ENCODE data around the gene OOSP4A. TPM values are rescaled to one million over a fixed set of nuclear protein-coding genes. Genes with fewer than 3 reads are reported as not detected.

Gene OOSP4A
- not detected for total RNA-seq (ENCODE audit: insufficient read depth, low replicate concordance)

DNA sequence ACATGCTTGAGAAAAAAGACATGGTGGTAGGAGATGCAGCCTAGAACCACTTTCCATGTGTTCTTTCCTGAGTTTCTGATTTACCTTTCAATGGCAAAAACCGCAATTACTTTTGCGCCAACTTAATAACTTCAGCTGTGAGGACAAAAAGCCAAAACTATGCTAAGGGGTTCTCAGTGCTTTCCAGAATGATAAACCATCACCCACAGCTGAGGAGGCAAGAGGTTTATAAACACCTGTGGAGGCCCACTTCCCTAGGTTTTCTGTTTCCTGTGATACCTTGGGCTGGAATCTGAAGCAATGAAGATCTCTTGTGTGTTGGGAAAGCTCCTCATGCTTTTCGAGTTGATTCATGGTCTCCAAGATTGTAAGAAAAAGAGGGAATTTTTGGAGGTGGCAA lies at the start of gene OOSP4A:
TSS of gene OOSP4A (plus strand) at position 301 of the 400 bp plus-strand sequence. CDS start at position 301, 0 bp downstream.
- DNase-seq (ENCODE audit: low spot score): no peak

DNA sequence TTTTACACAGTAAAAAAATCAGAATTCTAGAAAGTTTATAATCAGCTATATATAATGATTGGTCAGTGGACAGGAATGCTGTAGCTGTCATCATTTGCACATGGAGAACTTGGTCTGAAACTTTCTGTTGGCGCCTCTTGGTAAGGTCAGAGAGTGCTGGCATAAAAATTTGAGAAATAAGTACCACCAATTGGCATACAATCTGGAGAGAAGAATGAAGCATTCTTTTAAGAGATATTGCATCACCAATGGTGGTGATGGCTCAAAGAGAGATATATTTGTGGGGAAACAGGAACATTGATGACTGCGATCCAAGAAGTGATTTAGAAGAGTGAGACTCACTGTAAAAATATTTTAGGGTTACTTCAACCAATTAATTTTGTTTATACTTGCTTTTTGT lies 45.4 kb upstream of the OOSP4A start:
- no peak for DNase-seq (ENCODE audit: low spot score)

DNA sequence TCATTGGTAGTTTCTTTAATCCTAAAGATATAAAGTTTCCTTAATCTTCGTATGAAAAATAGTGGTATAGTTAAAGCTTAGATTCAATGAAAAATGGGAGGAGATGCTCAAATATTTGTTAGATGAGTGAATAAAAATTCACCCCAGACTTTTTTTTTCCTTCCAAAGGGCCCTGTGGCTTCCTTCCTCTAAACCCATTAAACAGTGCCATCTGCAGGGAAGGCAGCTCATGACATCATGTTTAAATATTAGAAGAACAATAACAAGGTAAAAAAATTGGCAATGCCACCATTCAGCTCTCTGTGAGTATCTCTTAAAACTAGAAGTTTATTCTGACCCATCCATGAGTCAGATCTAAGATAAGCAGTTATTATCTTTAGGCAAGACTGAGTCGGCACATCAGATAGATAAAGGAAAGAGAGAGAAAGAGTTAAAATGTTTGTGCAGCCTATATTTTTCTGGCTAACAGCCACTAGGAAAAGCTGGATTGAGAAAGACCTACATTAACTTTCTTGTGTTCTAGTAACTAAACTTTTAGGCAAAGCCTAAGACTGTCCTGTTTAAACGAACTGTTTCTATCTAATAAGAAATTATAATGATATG lies 44.7 kb upstream of the OOSP4A start:
- peak; percentile 3 for DNase-seq (ENCODE audit: low spot score)

DNA sequence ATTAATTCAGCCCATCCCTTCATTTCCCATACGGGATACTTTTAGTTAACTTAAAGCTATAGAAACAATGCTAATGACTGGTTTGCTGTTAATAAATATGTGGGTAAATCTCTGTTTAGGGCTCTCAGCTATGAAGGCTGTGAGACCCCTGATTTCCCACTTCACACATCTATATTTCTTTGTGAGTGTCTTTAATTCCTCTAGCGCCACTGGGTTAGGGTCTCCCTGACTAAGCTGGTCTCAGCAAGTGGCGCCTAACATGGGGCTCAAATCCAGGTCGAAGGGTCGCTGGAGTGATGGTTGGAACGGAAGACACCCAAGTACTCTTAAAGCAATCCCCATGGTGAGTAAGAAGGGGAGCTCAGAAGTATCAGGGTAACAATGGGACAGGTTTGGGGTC lies 40.0 kb upstream of the OOSP4A start:
- no peak for DNase-seq (ENCODE audit: low spot score)

DNA sequence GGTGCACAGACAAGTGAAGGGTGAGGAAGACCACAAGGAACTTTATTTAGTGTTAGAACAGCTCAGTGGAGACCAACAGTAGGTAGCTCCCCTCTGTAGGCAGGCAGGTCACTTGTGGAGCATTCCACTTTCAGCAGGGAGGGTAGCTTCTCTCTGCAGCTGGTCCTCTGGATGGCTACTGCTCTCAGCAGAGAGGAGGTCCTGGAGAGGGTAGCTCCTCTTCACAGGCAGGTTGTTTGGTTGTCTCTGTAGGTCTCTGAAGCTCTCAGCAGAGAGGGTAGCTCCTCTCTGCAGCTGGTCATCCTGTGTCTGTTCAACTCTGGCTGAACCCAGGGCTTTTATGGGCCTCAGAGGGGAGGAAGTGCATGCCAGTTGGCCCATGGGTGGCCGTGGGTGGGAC lies 32.1 kb upstream of the OOSP4A start:
- DNase-seq (ENCODE audit: low spot score): no peak

DNA sequence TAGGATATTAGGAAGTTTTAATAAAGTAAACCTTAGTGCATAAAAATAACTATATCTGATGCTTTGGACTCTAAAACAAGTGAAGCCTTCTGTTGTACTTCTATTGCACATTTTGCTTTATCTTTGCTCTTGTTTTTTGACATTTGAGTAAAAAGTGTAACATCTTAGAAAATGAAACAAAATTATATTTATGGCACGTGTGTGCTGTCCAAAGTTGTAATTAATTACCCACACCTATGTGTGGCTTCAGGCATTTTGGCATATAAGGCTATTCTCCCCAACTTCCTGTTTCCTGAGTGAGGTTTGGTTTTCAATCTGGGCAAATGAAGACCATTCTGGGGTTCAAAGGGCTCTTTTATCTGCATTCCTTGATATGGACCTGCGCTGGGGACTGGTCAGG lies 25.7 kb upstream of the OOSP4A start, which contains the start of gene OOSP1:
TSS of gene OOSP1 (plus strand) at position 301 of the 400 bp plus-strand sequence. CDS start at position 324, 23 bp downstream.
- DNase-seq (ENCODE audit: low spot score): no peak

DNA sequence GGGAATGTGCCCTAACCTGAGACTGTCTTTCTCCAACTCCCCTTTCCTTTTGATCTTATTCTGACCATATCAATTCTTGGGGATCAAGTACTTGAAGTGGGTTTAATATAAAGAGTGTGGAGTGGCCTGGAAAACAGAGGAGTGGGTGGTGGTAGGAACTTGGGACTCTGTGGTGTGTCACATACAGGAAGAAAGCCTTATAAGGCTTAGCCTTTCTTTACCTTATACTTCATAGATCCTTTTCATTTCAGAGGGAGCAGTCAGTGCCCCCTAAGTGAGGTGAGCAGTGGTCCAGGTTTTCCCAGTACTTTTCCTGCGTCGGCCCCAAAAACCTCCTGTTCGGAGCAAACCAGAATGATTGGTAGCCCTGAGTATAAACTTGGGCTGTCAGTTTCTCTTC lies 25.1 kb upstream of the OOSP4A start:
- DNase-seq (ENCODE audit: low spot score): no peak

DNA sequence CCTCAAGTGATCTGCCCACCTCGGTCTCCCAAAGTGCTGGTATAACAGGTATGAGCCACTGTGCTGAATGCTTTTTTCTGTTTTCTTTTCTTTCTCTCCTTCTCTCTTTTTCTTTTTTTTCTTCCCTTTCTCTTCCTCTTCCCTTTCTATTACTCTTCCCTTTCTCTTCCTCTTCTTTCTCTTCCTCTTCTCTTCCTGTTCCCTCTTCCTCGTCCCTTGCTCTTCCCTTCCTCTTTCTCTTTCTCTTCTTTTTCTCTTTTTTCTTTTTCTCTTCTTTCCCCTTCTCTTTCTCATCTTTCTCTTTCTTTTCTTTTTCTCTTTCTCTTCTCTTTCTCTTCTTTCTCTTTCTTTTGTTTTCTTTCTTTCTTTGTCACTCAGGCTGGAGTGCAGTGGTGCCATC lies 24.4 kb upstream of the OOSP4A start:
- no peak for DNase-seq (ENCODE audit: low spot score)

DNA sequence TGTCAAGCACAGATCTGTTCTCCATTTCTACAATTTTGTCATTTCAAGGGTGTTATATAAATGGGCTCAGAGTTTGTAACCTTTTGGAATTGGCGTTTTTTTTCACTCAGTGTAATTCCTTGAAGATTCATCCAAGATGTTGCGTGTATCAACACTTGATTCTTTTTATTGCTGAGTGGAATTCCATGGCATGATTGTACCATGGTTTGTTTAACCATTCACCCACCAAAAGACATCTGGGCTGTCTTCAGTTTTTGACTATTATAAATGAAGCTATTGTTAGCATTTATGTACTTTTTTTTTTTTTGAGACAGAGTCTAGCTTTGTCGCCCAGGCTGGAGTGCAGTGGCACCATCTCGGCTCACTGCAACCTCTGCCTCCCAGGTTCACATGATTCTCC lies 22.7 kb upstream of the OOSP4A start:
- no peak for DNase-seq (ENCODE audit: low spot score)

DNA sequence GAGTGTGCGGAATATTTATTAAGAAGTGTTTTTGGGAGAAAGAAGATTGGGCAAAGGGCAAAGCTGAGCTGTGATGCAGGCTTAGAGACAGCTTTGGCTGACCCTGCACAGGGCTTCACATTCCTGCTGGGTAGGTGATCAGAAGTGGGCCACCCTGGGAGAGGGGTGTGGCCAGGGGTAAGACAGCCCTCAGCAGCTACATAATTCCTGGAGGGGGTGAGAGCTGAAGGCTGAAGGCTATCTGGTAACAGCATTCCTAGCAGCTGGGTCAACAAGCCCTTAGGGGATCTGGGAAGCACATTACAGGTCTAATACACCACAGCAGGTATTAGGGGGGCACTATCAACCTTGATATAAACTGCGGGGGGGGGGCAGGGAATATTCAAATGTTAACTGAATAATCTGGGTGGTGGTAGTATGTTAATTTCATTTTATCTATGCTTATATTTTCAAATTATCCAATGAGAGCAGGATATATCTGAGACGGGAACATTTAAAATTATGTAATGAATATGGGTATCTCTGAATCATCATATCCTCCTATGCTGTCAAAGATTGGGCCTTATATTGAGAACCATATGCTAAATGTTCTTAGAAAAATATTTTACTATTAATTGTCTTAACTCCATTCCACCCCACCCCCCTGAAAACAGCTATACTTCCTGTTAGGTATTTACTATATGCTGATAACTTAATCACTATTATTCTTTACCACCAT lies 19.7 kb upstream of the OOSP4A start:
- no peak for DNase-seq (ENCODE audit: low spot score)

DNA sequence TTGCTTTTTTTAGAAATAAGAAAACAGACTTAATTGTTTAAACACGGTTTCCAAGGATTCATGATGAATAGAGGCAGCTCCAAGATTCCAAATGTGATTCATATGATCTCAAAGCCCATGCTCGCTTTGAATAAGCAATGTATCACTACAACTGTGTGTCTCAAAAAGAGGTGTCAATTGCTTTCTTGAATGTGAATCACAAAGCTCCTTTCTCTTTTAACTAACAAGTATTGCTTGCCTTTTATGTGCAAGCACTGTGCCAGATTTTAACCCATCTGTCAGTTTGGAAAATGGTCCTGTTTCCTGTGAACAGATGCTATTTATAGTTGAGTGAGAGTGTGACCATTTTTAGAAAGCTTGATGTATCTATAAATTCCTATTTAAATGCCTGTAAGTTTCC lies 19.1 kb upstream of the OOSP4A start:
- DNase-seq (ENCODE audit: low spot score): no peak

DNA sequence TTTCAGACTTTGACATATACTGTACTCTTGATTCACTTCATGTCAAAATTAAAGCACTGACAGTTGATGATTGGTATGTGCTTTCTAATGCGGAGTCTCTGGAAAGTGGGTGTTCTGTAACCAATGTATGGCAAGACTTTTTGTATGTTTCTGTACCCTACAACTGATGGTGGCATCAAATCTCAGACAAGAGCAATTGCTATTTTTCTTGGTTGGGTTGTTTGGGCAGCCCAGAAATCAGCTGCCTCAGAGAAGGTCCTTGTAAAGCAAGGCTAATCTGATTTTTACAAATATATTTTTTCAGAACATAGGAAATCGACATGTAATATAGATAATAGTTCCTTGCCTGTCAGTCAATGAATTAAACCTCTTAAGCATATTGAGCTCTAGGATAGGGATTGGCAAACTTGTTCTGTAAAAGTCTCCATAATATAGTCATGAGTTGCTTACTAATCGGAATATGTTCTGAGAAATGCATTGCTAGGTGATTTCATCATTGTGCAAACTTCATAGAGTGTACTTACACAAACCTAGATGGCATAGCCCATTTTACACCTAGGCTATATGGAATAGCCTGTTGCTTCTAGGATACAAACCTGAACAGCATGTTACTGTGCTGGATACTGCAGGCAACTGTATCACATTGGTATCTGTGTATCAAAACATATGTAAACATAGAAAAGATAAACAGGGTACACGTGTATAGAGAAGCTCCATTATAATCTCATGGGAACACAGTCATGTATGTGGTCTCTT lies 10.2 kb upstream of the OOSP4A start:
- no peak for DNase-seq (ENCODE audit: low spot score)

DNA sequence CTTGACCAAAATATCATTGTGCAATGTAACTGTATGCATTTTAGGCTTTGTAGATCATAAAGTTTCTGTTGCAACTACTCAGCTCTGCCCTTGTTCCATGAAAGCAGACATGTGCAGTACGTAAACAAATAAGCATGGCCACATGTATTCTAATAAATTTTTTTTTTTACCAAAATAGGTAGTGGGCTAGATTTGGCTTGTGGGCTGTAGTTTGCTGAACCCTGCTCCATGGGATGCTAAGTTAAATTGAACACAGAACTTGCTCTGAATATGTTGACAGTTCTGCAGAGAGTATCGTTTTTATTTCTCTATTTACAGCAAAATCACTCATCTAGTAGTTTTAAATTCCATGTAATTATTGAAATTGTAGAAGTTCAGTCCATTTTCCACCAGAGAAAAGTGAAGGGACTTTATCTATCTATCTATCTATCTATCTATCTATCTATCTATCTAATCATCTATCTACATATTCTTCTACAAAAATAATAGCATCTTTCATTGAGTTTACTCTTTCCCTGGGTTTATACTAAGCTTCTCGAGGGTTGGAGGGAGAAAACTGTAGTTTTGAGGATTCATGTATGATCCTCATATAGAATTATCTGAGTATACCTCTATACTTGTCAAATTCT lies 9.5 kb upstream of the OOSP4A start:
- DNase-seq (ENCODE audit: low spot score): no peak

DNA sequence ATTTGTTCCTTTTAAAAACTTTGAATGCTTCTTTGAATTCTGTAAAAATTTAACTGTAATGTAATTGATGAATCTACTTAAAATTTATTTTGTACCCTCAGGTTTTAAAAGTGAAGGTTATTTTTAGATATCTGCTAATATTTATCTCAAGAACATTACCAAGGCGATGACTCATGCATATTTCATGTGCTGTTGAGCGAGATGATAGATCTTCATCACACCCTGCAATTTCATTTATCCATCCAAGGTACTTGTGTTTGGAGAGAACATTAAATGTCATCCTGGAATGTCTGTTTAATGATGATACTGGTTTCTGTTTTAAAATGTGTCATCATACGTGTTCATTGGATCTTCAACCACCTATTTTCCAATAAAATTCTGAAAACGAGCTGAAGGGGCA lies 6.7 kb upstream of the OOSP4A start:
- DNase-seq (ENCODE audit: low spot score): peak; percentile 20

DNA sequence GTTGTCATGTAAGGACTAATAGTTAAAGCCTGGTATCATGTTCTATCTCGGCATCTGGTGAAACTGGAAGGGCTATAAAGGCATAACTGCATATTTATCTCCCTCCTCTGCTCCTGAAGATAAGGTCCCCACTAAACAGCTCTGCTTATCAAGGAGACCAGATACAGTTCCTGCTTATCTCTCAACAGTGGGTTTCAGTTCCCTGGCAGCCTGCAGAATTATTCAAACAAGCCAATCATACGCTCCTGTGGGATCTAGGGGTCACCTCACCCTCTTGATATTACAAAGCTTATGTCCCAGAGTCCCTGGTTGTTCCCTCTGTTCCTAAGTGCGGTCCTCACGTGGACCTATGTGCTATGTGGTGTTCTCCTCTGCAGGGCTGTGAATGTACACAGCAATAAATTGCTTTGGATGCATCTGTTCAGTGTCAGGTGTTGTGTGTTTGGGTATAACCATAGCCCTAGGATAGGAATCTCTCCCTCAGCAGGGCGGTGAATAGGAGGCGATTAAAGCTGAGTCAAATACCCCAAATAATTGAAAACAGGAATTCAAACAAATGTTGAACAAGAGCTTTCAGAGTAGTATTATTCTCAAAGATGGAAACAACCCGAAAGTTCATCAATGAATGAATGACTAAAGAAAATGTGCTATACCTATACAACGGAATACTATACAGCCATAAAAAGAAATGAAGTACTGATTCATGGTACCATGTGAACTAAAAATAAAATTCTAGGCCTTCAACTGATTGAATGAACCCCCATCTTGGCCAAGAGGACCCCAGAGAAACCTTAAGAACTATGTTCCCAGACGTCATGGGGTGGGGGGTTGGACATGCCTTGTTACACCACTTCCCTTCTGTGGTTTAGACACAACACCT lies 3.1 kb upstream of the OOSP4A start:
- peak; percentile 84 for DNase-seq (ENCODE audit: low spot score)

DNA sequence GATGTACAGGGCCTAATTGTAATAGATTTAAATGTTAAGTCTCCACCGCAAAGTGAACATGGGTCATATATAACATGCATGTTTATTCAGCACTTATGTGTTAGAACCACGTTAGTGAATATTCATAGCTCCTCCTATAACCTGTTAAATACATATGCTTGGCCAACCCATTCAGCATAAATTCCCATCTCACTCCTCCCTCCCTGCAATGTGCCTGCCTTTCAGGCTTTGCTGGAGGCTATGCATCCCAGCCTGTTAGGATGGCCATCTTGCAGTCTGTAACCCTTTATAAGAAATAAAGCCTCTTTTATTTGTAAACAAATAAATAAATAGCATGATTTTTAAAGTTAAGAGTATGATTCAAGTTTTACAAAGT lies 1.7 kb upstream of the OOSP4A start:
- no peak for DNase-seq (ENCODE audit: low spot score)

DNA sequence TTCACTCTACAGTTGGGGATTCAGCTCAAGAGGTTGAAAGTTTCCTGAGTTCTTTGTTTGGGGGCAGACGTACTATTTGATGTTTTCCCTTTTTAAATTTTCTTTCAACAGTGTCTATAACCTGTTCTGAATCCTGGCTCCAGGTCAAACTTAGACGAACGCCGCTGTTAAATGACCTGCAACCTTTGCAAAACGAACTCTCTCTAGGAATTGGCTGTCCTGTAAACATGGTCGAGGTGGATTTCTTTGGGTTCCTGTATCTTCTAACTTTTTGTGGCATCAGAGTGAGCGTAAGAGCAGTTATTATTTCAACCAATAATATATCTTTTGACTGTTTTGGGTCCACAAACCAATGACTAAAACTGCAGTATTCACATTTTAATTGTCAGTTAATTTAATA lies 1.6 kb downstream of the OOSP4A start:
- no peak for DNase-seq (ENCODE audit: low spot score)

DNA sequence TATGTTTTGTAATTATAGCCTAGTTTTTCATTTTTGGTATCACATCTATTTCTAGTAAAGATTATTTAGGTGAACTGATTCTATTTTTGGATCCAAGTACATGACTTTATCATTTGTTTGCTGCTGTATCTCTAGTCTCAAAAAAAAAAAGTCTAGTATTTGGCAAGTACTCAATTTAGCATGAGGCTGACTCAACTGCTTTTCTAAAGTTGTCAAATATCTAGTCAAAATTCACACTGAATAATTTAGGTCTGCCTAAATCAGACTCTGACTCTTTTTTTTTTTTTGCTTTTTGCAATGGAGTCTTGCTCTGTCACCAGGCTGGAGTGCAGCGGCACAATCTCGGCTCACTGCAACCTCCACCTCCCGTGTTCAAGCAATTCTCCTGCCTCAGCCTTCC lies 2.4 kb downstream of the OOSP4A start:
- DNase-seq (ENCODE audit: low spot score): no peak

DNA sequence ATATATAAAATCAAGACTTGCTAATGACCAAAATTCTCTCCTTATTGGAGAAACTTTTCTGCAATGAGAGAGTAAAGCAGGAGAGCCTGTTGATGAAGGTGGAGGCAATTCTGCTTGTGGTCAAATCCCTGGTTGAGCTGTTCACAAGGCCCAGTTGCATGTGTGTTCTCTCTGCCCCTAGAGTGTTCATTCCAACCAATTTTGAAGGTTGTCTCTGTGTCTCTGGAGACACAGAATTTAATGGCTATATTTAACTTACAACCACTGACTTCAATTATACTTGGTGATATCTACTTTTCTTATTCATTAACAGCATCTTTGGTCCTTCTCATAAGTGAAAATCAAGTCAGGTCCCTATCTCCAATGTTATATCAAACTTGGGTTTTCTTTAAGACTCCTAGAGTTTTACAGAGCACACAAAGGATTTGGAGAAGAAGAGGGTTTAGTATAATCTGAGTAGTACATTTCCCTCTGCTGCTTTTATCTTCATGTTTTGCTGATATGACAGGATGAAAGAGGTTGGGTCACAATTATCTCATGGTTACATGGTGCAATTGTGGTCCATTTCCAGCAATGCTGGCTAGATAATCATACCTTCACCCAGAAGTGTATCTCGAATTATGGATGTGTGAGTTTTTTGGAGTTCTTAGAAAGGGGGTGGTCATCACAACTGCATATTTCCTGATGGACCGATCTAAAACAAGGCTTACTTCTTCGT lies 4.0 kb downstream of the OOSP4A start:
- no peak for DNase-seq (ENCODE audit: low spot score)

DNA sequence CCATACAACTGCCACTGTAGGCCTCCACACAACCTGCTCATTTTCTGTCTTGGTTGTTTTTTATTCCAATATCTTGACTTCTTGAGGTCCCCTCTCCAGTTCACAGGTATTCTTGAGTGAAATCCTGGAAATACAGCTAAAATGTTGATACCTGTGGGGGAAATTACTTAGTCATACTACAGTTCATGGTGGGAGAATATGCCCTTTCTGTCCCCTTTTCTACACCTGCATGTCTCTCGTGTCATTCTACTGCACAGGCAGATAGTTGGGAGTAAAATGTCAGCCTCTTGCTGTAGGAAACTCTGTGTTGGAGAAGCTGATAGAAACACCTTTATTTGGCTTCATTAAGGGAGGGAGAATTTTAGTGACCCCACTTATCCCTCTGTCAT lies 4.6 kb downstream of the OOSP4A start:
- DNase-seq (ENCODE audit: low spot score): no peak

DNA sequence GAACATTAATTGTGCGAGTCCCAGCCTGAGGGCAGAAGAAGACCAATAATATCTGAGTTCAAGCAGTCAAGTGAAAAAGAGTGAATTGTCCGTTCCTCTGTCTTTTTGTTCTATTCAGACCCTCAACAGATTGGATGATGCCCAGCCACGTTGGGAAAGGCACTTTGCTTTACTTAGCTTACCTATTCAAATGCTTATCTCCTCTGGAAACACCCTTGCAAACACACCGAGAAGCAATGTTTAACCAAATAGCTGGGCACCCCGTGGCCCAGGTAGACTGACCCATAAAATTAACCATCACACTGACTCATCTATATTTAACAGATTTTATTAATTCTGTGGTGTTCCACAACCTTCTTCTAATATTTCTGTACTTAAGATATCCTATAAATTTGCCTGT lies 9.3 kb downstream of the OOSP4A start:
- no peak for DNase-seq (ENCODE audit: low spot score)
